ENCODE data around the gene RNF217.

DNA sequence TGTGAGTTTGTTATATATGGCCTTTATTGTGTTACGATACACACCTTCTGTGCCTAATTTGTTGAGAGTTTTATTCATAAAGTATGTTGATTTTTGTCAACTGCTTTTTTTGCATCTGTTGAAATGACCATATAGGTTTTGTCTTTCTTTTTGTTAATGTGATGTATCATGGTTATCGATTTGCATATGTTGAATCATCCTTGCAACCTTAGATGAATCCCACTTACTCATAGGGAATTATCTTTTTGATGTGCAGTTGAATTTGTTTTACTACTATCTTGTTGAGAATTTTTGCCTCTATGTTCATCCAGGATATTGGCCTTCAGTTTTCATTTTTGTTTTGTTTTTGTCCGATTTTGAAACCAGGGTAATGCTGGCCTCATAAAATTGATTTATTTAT, 145.7 kb downstream of the RNF217 start:
- TF ChIP-seq, protein P1, sequence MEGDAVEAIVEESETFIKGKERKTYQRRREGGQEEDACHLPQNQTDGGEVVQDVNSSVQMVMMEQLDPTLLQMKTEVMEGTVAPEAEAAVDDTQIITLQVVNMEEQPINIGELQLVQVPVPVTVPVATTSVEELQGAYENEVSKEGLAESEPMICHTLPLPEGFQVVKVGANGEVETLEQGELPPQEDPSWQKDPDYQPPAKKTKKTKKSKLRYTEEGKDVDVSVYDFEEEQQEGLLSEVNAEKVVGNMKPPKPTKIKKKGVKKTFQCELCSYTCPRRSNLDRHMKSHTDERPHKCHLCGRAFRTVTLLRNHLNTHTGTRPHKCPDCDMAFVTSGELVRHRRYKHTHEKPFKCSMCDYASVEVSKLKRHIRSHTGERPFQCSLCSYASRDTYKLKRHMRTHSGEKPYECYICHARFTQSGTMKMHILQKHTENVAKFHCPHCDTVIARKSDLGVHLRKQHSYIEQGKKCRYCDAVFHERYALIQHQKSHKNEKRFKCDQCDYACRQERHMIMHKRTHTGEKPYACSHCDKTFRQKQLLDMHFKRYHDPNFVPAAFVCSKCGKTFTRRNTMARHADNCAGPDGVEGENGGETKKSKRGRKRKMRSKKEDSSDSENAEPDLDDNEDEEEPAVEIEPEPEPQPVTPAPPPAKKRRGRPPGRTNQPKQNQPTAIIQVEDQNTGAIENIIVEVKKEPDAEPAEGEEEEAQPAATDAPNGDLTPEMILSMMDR (IDR thresholded peaks at IDR 0.05), result no peak
- no peak for TF ChIP-seq EP300 (IDR thresholded peaks at IDR 0.05)
